GM20000 (cell line): ENCODE data around the gene PLD3.

Source experiments
- DNase-seq: peaks from one replicate; pipeline ENCODE4 v3.0.0; 2012; ENCODE audit warnings: low spot score
- TF ChIP-seq, protein P1 (sequence below): IDR thresholded peaks from 2 replicates; pipeline ENCODE4 v1.5.1; 2012; ENCODE audit warnings: mild to moderate bottlenecking, control low read depth; ENCODE audit errors: extremely low read depth, missing control alignments

Gene PLD3

DNA sequence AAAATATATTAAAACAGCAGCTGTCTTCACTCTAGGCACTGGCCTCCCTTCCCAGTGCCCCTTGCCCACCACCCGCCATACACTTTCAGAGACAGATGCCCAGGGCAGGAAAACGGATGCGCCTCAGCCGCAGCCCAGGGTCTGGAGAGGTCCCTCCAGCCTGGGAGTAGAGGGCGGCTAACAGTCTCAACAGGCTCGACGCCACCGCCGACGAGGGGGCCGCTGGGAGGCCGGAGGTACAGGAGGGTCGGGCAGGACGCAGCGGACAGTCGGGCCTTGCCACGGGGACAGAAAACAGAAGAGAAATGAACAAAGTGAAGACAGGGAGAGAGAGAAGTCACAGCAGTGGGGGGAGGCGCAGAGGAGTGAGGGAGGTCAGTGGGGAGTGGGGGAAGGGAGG lies 27.4 kb upstream of the PLD3 start:
- TF ChIP-seq, protein P1, sequence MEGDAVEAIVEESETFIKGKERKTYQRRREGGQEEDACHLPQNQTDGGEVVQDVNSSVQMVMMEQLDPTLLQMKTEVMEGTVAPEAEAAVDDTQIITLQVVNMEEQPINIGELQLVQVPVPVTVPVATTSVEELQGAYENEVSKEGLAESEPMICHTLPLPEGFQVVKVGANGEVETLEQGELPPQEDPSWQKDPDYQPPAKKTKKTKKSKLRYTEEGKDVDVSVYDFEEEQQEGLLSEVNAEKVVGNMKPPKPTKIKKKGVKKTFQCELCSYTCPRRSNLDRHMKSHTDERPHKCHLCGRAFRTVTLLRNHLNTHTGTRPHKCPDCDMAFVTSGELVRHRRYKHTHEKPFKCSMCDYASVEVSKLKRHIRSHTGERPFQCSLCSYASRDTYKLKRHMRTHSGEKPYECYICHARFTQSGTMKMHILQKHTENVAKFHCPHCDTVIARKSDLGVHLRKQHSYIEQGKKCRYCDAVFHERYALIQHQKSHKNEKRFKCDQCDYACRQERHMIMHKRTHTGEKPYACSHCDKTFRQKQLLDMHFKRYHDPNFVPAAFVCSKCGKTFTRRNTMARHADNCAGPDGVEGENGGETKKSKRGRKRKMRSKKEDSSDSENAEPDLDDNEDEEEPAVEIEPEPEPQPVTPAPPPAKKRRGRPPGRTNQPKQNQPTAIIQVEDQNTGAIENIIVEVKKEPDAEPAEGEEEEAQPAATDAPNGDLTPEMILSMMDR: no peak
- no peak for DNase-seq

DNA sequence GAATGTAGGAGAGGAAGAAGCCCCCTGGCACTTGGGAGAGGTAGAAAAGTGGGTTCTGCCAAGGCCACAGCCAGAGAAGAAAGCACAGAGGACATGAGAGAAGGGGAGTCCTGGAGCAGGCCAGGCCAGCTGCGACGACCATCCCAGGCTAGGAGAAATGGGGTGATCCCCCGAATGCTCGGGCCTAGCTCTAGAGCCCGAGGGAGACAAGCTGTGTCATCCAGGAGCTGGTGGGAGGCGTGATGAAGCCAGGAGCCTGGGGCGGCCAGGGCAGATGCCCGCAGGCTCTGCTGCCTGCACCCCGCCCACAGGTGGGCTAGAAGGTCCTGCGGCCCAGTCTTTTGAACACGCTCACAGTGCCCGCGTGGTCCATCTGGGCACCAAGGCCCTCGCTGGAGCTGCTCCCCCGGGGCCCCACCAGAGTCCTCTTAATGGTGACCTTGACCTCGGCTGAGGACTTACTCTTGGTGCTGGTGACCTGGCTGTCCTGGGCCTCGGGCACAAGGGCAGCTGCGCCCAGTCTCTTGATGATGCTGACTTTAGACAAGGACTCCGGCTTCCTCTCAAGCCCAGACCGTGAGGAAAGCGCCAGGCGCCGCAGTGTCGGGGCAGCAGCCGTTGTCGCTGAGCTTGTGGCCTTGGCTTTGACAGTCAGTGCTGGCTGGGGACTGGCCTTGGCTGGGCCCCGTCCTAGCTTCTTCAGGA lies 26.8 kb upstream of the PLD3 start:
- TF ChIP-seq, protein P1: no peak
- no peak for DNase-seq

DNA sequence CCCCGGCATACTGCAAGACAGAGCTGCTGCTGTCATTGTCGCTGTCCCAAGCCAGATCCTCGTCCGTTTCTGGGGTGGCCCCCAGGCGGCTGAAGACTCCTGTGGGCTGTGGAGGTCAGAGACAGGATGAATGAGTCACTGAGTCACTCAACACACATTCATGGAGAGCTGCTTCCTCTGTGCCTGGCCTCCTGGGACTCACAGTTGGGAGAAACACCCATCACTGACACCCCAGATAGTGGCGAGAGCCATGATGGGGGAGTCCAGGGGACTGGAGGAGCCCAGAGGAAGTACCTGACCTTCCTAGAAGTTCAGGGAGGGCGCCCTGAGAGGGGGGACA lies 26.3 kb upstream of the PLD3 start:
- TF ChIP-seq, protein P1: no peak
- DNase-seq: no peak

DNA sequence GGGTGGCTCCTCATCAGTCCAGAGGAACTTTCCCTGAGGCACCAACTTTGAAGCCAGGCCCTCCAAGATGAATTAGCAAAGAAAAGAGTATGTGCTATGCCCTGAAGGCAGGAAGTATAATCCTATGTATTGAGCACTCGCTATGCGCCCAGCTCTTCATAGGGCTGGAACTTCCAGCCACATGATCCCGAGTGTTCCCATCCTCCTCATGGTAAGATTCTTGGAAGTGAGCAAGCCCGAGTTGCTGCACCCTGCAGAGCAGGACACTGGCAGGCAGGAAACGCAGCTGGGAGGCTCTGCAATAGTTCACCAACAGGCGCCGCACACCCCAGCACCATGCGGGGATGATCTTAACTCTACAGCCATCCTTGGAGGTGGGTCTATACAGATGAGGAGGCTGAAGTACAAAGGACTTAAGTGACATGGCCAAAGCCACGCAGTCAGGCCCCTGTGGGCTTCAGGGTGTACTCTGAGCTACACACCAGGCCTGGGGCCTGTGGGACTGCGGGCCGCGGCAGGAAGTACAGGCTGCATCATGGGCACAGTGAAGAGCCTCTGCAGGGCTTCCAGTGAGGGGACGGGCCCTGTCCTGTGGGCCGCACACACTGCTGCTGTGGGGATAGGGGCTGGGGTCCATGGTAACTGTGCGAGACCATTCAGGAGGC lies 25.4 kb upstream of the PLD3 start:
- no peak for DNase-seq
- TF ChIP-seq, protein P1: no peak

DNA sequence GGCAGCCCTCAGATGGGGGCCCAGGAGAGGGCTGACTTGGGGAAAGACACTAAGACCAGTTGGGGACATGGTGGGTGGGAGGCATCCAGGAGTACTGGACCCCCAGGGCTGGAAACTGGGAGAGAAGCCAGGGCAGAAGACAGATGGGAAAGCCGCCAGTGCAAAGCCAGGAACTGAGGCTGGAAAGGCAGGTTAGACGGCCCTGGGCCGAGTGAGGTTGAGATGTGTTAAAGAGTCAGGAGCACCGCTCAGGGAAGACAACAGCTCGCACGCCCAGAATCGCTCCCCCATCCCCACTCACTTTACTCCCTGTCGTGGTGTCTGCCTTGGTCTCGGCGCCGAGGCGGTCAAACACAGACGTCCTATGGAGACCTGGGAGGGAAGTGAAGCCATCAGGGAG lies 24.8 kb upstream of the PLD3 start:
- TF ChIP-seq, protein P1: no peak
- DNase-seq: no peak

DNA sequence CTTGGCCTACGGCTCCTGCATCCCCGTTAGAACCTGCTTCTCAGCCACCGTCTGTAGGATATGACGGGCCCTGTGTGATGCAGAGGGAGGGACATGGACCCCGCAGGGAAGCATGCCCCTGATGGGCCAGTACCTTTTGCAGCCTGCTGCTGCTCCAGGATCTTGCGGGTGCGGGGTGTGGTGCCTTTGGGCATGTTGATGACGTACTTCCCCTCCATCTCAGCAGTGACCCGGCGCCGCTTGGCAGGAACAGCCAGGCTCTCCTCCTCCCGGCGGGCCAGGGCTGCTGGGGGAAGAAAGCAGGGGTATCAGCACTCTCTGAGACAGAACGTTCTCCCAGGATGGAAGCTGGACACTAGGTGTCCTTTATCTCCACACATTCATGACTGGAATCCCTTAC lies 22.3 kb upstream of the PLD3 start:
- TF ChIP-seq, protein P1: no peak
- DNase-seq: no peak

DNA sequence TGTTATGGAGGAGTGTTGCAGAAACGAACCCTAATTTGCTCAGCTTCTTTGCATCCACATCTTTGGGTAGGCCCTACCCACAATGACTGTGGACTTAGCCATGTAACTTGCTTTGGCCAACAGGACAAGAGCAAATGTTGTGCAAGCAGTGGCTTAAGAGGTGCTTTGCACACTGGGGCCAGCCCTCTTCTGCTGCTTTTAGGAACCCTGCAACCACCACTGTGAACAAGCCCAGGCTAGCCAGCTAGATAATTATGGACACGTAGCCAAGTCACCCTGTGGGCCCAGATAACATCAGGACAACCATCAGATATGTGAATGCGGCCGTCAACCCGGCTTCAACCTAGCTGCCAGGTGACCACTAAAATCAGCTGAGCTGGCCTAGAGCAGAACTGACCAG lies 17.4 kb upstream of the PLD3 start:
- DNase-seq: no peak
- TF ChIP-seq, protein P1: no peak
